LHCN-M2 (cell line): ENCODE measurements around the gene TSEN34. TPM values are rescaled to one million over a fixed set of nuclear protein-coding genes. Genes with fewer than 3 reads are reported as not detected.
A peak's percentile ranks its signal among the peaks of the same experiment; 100 is the strongest.
"Not testable (repeated sequence)": the region's sequence is repeated elsewhere in the genome, so short reads cannot be mapped to it uniquely, and the experiment has no call there.

ENCODE experiments used
- DNase-seq: peaks from one replicate; pipeline ENCODE4 v3.0.0-alpha.2; 2012; ENCODE audit warnings: low read depth
- total RNA-seq: library from RNA; depleted of rRNA; stranded (reverse); fragments of >200 nt; gene quantifications from 2 replicates; pipeline ENCODE4 v1.2.3, GENCODE V29; 2014

The TSEN34 gene
- total RNA-seq, 1 experiment from 2014 or later: 162 TPM

- no peak for DNase-seq
Observed at GRCh38 chr19:54186934-54187381, 4.2 kb upstream of the TSEN34 start.

- DNase-seq: no peak
Observed at GRCh38 chr19:54188215-54188871, 2.8 kb upstream of the TSEN34 start.

DNA sequence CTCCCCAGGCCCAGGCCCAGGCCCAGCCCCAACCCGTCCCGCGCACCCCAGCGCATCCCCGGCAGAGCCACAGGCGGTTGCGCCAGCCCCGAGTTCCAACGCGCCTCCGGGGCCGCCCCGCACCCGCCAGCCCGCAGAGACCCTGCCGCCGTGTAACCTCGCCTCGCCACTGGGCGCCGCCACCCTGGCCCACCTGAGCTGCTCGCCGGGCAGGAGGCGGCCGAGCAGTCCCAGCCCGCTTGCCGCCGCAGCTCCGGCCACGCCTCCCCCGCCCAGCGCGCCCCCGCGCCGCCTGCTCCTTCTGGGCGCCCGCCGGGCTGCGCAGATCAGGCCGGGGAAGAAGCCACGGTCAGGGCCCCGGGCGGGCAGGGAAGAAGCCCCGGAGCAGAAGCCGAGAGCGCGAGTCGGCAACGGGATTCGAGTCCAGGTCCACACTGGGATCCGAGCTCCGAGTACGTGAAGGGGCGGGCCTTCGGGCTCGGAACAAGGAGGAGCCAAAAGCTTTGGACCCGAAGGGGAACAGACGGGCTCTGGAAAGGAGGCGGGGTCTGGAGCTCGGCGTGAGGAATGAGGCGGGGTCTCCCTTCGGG, 1.9 kb upstream of the TSEN34 start, which contains the start of gene MBOAT7:
TSS of gene MBOAT7 (minus strand) at position 436 of the 590 bp plus-strand sequence. CDS start 1,072 bp downstream, outside the sequence.
- DNase-seq: no peak

- DNase-seq: peak; percentile 100
Observed at GRCh38 chr19:54189735-54190502, 1.2 kb upstream of the TSEN34 start.

GRCh38 chr19:54190503-54191010, 551 bp upstream of the TSEN34 start:
- peak; percentile 99 for DNase-seq

DNA sequence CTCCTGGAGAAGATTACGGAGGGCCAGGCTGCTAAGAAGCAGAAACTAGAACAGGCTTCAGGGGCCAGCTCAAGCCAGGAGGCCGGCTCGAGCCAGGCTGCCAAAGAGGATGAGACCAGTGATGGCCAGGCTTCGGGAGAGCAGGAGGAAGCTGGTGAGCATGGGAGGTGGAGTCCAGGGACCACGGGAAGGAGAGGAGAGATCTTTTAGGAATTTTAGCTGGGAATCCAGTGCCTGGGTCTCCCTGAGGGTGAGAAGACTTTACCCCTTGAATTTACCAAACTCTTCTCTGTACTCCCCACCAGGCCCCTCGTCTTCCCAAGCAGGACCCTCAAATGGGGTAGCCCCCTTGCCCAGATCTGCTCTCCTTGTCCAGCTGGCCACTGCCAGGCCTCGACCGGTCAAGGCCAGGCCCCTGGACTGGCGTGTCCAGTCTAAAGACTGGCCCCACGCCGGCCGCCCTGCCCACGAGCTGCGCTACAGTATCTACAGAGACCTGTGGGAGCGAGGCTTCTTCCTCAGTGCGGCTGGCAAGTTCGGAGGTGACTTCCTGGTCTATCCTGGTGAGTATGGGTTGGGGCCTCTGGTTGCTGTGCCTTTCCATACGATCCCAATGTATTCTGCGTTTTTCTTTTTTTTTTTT, 824 bp downstream of the TSEN34 start:
- peak; percentile 16 for DNase-seq

GRCh38 chr19:54193011-54193410, 1.9 kb downstream of the TSEN34 start:
- DNase-seq: no peak

DNA sequence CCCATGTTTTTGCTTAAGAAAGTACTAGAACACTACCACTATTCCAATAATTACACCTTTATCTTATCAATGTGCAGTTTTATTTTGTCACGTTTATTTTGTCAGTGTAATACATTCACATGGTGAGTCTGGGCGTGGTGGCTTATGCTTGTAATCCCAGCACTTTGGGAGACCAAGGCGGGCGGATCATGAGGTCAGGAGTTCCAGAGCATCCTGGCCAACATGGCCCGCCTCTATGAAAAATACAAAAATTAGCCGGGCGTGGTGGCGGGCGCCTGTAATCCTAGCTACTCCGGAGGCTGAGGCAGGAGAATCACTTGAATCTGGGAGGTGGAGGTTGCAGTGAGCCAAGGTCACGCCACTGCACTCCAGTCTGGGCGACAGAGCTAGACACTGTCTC, 3.4 kb downstream of the TSEN34 start:
- not testable (repeated sequence) for DNase-seq

GRCh38 chr19:54196536-54196935, 5.4 kb downstream of the TSEN34 start:
- DNase-seq: no peak

- no peak for DNase-seq
Observed at GRCh38 chr19:54197121-54197520, 6.0 kb downstream of the TSEN34 start.

DNA sequence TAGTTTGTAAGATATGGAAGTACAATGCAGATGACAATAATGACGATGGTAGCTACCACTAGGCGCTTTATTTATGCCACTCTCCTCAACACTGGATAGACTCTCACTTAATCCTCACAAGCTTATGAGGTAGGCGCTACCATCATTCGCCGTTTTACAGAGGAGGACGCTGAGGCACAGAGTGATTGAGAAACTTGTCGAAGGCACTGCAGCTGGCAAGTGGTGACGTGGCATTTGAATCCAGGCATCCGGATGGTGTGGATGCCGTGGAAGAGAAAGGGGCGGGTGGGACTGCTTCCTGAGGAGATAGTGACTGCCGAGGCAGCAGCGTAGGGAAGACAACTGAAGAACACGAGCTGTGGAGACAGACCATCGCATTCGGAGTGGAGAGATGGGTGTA, 8.3 kb downstream of the TSEN34 start:
- no peak for DNase-seq

DNA sequence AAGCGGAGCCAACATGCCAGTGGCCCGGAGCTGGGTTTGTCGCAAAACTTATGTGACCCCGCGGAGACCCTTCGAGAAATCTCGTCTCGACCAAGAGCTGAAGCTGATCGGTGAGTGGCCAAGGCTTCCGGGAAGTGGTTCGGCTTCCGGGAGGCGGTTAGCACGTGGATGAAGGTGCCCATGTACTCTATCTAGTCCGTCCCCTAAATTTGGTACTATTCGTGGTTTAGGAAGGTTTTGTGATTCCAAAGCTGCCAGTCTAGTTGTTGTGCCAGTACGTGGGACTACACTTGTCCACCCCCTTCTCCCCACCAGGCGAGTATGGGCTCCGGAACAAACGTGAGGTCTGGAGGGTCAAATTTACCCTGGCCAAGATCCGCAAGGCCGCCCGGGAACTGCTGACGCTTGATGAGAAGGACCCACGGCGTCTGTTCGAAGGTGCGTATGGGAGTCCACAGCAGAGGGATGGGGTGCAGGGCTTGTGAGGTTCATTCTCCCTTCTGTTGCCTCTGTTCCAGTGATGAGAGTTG, 10.1 kb downstream of the TSEN34 start:
- DNase-seq: no peak

DNA sequence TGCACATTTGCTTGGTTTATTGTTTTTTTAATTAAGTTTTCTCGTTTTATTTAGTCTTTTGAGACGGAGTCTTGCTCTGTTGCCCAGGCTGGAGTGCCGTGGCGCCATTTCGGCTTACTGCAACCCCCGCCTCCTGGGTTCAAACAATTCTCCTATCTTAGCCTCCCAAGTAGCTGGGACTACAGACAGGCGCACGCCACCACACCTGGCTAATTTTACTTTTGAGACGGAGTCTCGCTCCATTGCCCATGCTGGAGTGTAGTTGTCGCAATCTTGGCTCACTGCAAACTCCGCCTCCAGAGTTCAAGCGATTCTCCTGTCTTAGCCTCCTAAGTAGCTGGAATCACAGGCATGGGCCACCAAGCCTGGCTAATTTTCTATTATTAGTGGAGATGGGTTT, 10.9 kb downstream of the TSEN34 start:
- no peak for DNase-seq

DNA sequence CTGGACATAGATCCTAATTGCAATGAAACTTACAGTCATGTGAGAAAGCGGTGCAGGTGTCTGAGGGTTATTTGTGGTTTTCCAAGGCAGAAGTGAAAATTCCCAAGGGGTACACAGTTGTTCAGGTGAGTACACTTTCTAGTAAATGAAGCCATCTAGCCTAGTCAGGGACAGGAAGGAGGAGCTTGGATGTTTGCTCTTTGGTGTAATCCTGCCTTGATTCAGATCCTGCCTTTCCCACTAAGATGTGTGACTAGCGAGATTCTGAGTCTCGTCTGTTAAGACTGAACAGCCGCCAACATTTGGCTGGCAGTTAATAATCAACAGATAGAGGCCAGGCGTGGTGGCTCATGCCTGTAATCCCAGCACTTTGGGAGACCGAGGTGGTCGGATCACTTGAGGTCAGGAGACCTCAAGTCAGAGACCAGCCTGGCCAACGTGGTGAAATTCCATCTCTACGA, 12.1 kb downstream of the TSEN34 start:
- no peak for DNase-seq

- no peak for DNase-seq
Observed at GRCh38 chr19:54204767-54205468, 13.8 kb downstream of the TSEN34 start.

- DNase-seq: no peak
Observed at GRCh38 chr19:54206030-54206830, 15.1 kb downstream of the TSEN34 start.

DNA sequence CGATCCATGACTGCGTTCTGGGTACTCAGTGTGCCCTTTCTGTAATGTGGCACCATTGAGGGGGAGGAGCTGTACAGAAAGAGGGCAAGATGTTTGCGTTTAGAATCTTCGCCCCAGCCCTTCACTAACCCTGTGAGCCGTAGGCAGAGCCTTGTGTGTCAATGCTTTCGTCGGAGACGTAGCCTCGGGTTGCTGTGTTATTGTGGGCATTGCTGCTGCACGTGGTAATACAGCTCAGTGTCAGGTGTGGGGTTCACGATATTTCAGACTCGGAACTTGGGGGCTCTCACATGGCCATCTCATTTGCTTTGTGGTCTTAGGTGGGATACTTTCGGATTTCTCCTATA, 15.7 kb downstream of the TSEN34 start:
- DNase-seq: no peak

GRCh38 chr19:54207193-54207592, 16.1 kb downstream of the TSEN34 start:
- DNase-seq: not testable (repeated sequence)

DNA sequence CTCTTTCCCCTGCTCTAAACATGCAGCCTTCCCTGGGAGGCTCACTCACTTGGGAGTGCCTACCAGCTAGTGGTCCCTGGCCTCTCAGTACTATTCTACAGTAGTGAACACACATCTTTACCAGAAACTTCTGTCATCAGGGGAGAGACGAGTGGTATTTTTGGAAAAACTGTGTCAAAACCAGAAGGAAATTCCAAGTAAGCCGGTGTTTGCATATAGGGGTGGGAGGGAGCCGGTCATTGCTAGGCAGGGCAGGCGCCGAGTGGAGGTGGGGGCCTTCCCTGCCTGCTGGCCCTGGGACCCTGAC, 16.5 kb downstream of the TSEN34 start:
- no peak for DNase-seq
